Endodermal cell (in vitro differentiated cells): ENCODE data around the gene NTSR2. TPM values are rescaled to one million over a fixed set of nuclear protein-coding genes. Genes with fewer than 3 reads are reported as not detected.

Experiments used
- DNase-seq: peaks from one replicate; pipeline ENCODE4 v3.0.0-alpha.2; 2017
- H3K27ac ChIP-seq: 2 replicates; pipeline ENCODE4 v1.5.1; 2013; ENCODE audit warnings: mild to moderate bottlenecking, low read depth, low read length, moderate library complexity
- H3K27me3 ChIP-seq: 2 replicates; pipeline ENCODE4 v1.6.1; 2013; ENCODE audit warnings: mild to moderate bottlenecking, low read length, moderate library complexity; ENCODE audit not compliant: insufficient read depth, control insufficient read depth, poor library complexity, severe bottlenecking
- H3K36me3 ChIP-seq: 2 replicates; pipeline ENCODE4 v1.7.0; 2013; ENCODE audit warnings: mild to moderate bottlenecking, low read length, moderate library complexity; ENCODE audit not compliant: control insufficient read depth, insufficient read depth
- H3K4me1 ChIP-seq: one replicate; pipeline ENCODE4 v1.7.0; 2013; ENCODE audit warnings: low read length; ENCODE audit not compliant: control insufficient read depth, insufficient read depth
- H3K4me3 ChIP-seq: 2 replicates; pipeline ENCODE4 v1.5.1; 2013; ENCODE audit warnings: mild to moderate bottlenecking, low read length, moderate library complexity
- H3K9ac ChIP-seq: 2 replicates; pipeline ENCODE4 v1.6.1; 2013; ENCODE audit warnings: mild to moderate bottlenecking, low read length, moderate library complexity; ENCODE audit not compliant: poor library complexity, severe bottlenecking; ENCODE audit errors: extremely low read depth
- H3K9me3 ChIP-seq: 2 replicates; pipeline ENCODE4 v1.6.1; 2013; ENCODE audit warnings: mild to moderate bottlenecking, low read length, moderate library complexity; ENCODE audit not compliant: control insufficient read depth
- H3K27ac Mint-ChIP-seq: 2 replicates; pipeline ENCODE4 v1.8.0; 2020; ENCODE audit warnings: mixed read lengths
- H3K27me3 Mint-ChIP-seq: 2 replicates; pipeline ENCODE4 v1.8.0; 2021; ENCODE audit warnings: mild to moderate bottlenecking, mixed read lengths; ENCODE audit not compliant: insufficient read depth
- H3K36me3 Mint-ChIP-seq: 2 replicates; pipeline ENCODE4 v1.8.0; 2020; ENCODE audit warnings: low read depth, mixed read lengths
- H3K4me1 Mint-ChIP-seq: 2 replicates; pipeline ENCODE4 v1.8.0; 2020; ENCODE audit warnings: mixed read lengths
- H3K4me3 Mint-ChIP-seq: 2 replicates; pipeline ENCODE4 v1.8.0; 2020; ENCODE audit warnings: mild to moderate bottlenecking, moderate library complexity, mixed read lengths
- H3K9me3 Mint-ChIP-seq: 2 replicates; pipeline ENCODE4 v1.8.0; 2020; ENCODE audit warnings: mild to moderate bottlenecking, mixed read lengths
- WGBS, 2 experiments: methylation state at CpG; one replicate each; pipeline versions ENCODE4 v1.1.5 to v1.1.7; 2013; ENCODE audit warnings: missing lambda C conversion rate in 2 of 2, mixed read lengths in 1 of 2; ENCODE audit not compliant: insufficient coverage in 1 of 2, insufficient read length in 1 of 2; 5-methylcytosine and 5-hydroxymethylcytosine counted together
- total RNA-seq, 2 donors: library from RNA; stranded (reverse); fragmentation: NEBNext Ultra II Directional in 1 of 2; extraction: Animal tissue kit (Norgen Biotek cat#: 25700) in 1 of 2; gene quantifications; 2 replicates in 1 of 2; 3 replicates in 1 of 2; pipeline ENCODE4 v1.2.1, GENCODE V29; 2021
- TF ChIP-seq, protein P1 (sequence below): fragments of 200-600 bp; sonication (generic); conservative IDR thresholded peaks from 2 replicates; pipeline ENCODE4 v1.5.0; 2021; ENCODE audit warnings: antibody characterized with exemption, mild to moderate bottlenecking

The NTSR2 gene
- total RNA-seq, 2 donors from 2014 or later = not detected

DNA sequence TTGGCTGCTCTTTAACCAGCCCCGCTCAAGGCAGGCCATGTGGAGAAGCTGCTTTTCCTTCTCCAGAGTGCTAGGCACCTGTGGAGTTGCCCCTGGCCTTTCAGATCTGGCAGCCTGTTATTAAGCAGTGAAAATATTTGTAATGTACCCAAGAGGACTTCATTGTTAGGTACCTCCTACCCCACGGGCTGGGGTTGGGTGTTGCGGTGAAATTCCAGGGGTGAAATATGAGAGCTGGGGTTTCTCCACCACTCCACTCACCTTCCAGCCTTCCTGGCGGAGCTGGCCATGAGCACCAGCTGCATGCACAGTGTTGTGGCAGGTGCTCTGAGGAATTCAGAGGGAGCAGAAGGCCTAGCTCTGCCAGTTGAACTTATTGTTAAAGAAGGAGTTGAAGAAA lies 39.1 kb downstream of the NTSR2 start:
- no peaks in the 10 kb centered on the region for H3K4me1 ChIP-seq
- H3K9me3 ChIP-seq = peaks cover 15% of the 10 kb centered on the region
- peaks cover 15% of the 10 kb centered on the region for H3K9me3 Mint-ChIP-seq
- H3K27me3 Mint-ChIP-seq = no peaks in the 10 kb centered on the region
- no peaks in the 10 kb centered on the region for H3K4me1 Mint-ChIP-seq
- no peak overlapping the region for H3K4me3 ChIP-seq
- H3K36me3 Mint-ChIP-seq = peaks cover 94% of the 10 kb centered on the region
- DNase-seq = no peak
- no peaks in the 10 kb centered on the region for H3K27me3 ChIP-seq
- TF ChIP-seq, protein P1, sequence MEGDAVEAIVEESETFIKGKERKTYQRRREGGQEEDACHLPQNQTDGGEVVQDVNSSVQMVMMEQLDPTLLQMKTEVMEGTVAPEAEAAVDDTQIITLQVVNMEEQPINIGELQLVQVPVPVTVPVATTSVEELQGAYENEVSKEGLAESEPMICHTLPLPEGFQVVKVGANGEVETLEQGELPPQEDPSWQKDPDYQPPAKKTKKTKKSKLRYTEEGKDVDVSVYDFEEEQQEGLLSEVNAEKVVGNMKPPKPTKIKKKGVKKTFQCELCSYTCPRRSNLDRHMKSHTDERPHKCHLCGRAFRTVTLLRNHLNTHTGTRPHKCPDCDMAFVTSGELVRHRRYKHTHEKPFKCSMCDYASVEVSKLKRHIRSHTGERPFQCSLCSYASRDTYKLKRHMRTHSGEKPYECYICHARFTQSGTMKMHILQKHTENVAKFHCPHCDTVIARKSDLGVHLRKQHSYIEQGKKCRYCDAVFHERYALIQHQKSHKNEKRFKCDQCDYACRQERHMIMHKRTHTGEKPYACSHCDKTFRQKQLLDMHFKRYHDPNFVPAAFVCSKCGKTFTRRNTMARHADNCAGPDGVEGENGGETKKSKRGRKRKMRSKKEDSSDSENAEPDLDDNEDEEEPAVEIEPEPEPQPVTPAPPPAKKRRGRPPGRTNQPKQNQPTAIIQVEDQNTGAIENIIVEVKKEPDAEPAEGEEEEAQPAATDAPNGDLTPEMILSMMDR = no peak
- peaks cover 96% of the 10 kb centered on the region for H3K36me3 ChIP-seq
- no peak overlapping the region for H3K27ac ChIP-seq
- no peak overlapping the region for H3K27ac Mint-ChIP-seq
- no peak overlapping the region for H3K4me3 Mint-ChIP-seq
- H3K9ac ChIP-seq = no peak overlapping the region
- WGBS, 2 experiments = 94 to 100% methylated on average over 1 to 4 of the region's 4 CpGs

DNA sequence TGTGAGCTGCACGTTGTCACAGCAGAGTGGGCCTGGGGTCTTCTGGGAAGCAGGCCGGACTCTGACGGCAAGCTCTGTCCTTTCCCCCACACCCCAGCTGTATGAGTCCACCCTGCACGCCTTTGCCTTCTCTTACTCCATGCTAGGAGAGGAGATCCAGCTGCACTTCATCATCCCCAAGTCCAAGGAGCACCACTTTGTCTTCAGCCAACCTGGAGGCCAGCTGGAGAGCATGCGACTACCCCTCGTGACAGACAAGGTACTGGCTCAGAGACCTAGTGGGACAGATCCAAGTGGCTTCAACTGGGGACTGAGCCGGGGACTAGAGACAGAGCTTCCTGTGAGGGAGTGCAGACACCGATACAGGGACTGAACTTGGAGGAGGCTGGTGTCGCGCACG lies 40.1 kb downstream of the NTSR2 start:
- WGBS, 2 experiments = 95 to 100% methylated on average over 9 to 11 of the region's 11 CpGs
- H3K27me3 ChIP-seq = no peaks in the 10 kb centered on the region
- no peak overlapping the region for H3K4me3 ChIP-seq
- peaks cover 94% of the 10 kb centered on the region for H3K36me3 Mint-ChIP-seq
- H3K27ac ChIP-seq = no peak overlapping the region
- no peaks in the 10 kb centered on the region for H3K4me1 Mint-ChIP-seq
- H3K36me3 ChIP-seq = peaks cover 96% of the 10 kb centered on the region
- no peaks in the 10 kb centered on the region for H3K4me1 ChIP-seq
- TF ChIP-seq, protein P1 = no peak
- H3K27me3 Mint-ChIP-seq = no peaks in the 10 kb centered on the region
- H3K9me3 Mint-ChIP-seq = peaks cover 19% of the 10 kb centered on the region
- H3K9ac ChIP-seq = no peak overlapping the region
- DNase-seq = no peak
- peaks cover 25% of the 10 kb centered on the region for H3K9me3 ChIP-seq
- no peak overlapping the region for H3K4me3 Mint-ChIP-seq
- H3K27ac Mint-ChIP-seq = peak overlapping the region; percentile 40

DNA sequence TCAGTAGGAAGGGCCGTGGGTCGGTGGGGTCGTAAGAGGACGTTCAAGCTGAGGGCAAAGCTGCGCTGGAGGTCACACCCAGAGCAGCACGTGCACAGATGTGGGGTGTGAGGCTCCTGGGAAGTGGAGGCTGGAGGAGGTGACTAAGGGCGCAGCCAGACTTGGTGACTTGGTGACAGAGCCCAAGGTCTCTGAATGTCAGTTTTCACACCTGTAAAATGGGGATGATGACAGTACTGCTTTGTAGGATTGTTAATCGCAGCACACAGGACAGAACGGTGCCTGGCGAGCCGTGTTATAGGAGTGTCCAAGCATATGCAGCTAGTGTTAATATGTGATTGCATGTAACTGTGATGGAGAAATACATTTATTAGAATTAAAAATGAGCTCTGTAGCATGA lies 40.8 kb downstream of the NTSR2 start:
- no peak overlapping the region for H3K4me3 ChIP-seq
- H3K27me3 Mint-ChIP-seq = no peaks in the 10 kb centered on the region
- peaks cover 94% of the 10 kb centered on the region for H3K36me3 Mint-ChIP-seq
- no peak overlapping the region for H3K27ac ChIP-seq
- no peak overlapping the region for H3K9ac ChIP-seq
- peaks cover 19% of the 10 kb centered on the region for H3K9me3 Mint-ChIP-seq
- H3K27ac Mint-ChIP-seq = peak overlapping the region; percentile 58
- no peaks in the 10 kb centered on the region for H3K27me3 ChIP-seq
- H3K4me1 ChIP-seq = no peaks in the 10 kb centered on the region
- H3K4me3 Mint-ChIP-seq = no peak overlapping the region
- 94% methylated on average over 11 of the region's 11 CpGs for WGBS, 2 experiments
- peaks cover 96% of the 10 kb centered on the region for H3K36me3 ChIP-seq
- H3K9me3 ChIP-seq = peaks cover 27% of the 10 kb centered on the region
- DNase-seq = no peak
- no peaks in the 10 kb centered on the region for H3K4me1 Mint-ChIP-seq
- TF ChIP-seq, protein P1 = no peak
